Measurements from ENCODE around the gene LYPD8.

DNA sequence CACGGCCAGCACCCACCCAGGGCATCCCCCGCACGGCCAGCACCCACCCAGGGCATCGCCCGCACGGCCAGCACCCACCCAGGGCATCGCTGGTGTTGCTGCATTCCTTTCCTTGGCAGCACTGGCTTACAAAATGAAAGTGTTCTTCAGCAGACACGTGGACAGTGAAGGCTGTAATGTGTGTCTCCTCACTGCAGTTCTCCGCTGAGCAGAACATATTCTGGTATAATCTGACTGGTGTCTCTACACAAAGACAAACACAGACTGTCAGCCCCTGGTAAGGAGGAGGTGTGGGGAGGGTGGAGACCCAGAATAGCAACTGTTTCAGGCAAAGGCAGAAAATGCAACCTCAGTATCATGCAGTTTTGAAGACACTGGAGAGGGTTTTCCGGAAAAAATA is 7.3 kb downstream of the LYPD8 start:
- TF ChIP-seq, protein P1, sequence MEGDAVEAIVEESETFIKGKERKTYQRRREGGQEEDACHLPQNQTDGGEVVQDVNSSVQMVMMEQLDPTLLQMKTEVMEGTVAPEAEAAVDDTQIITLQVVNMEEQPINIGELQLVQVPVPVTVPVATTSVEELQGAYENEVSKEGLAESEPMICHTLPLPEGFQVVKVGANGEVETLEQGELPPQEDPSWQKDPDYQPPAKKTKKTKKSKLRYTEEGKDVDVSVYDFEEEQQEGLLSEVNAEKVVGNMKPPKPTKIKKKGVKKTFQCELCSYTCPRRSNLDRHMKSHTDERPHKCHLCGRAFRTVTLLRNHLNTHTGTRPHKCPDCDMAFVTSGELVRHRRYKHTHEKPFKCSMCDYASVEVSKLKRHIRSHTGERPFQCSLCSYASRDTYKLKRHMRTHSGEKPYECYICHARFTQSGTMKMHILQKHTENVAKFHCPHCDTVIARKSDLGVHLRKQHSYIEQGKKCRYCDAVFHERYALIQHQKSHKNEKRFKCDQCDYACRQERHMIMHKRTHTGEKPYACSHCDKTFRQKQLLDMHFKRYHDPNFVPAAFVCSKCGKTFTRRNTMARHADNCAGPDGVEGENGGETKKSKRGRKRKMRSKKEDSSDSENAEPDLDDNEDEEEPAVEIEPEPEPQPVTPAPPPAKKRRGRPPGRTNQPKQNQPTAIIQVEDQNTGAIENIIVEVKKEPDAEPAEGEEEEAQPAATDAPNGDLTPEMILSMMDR (IDR thresholded peaks at IDR 0.05; ENCODE audit: insufficient read depth, low read depth, low read length): no peak
- no peak for TF ChIP-seq EZH2 (IDR thresholded peaks at IDR 0.05; ENCODE audit: insufficient read depth, low read length)
